ENCODE data around the gene IGSF22.
"Not testable (repeated sequence)": the region's sequence is repeated elsewhere in the genome, so short reads cannot be mapped to it uniquely, and the experiment has no call there.

Gene IGSF22

DNA sequence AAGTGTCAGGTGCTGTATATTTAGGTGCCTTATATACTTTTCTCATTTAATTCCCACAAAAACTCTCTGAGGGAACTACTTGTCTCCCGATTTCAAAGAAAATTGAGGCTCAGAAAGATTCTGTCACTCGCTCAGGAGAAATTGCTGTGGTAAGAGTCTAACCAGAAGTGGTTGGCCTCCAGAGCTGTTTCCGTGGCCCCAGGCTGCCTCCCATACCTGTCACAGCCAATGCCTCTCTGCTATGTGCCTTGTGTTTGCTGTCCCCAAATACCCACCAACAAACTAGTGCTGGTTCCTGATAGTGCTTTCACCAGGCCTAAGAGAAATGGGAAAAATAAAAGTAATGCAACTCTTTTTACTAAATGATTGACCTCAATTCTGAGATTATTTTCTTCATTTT lies 48.4 kb downstream of the IGSF22 start:
- Histone ChIP-seq H3K4me3 (replicated peaks; ENCODE audit: low read depth, low read length) (no peak overlapping the region), H3K36me3 (ENCODE audit: control insufficient read depth, insufficient read depth, low read length) (no peaks in the 10 kb centered on the region), H3K27me3 (replicated peaks; ENCODE audit: control insufficient read depth, insufficient read depth, low read length) (no peaks in the 10 kb centered on the region)
- TF ChIP-seq, protein P1, sequence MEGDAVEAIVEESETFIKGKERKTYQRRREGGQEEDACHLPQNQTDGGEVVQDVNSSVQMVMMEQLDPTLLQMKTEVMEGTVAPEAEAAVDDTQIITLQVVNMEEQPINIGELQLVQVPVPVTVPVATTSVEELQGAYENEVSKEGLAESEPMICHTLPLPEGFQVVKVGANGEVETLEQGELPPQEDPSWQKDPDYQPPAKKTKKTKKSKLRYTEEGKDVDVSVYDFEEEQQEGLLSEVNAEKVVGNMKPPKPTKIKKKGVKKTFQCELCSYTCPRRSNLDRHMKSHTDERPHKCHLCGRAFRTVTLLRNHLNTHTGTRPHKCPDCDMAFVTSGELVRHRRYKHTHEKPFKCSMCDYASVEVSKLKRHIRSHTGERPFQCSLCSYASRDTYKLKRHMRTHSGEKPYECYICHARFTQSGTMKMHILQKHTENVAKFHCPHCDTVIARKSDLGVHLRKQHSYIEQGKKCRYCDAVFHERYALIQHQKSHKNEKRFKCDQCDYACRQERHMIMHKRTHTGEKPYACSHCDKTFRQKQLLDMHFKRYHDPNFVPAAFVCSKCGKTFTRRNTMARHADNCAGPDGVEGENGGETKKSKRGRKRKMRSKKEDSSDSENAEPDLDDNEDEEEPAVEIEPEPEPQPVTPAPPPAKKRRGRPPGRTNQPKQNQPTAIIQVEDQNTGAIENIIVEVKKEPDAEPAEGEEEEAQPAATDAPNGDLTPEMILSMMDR (IDR thresholded peaks at IDR 0.05; ENCODE audit: insufficient read depth, low read length, poor library complexity, severe bottlenecking), result no peak
- DNase-seq (ENCODE audit: extremely low read depth, insufficient read length), result no peak

GRCh38 chr11:18676803-18677202 lies 49.2 kb downstream of the IGSF22 start:
- Histone ChIP-seq H3K4me3 (replicated peaks; ENCODE audit: low read depth, low read length) (no peak overlapping the region), H3K27me3 (replicated peaks; ENCODE audit: control insufficient read depth, insufficient read depth, low read length) (no peaks in the 10 kb centered on the region), H3K36me3 (ENCODE audit: control insufficient read depth, insufficient read depth, low read length) (no peaks in the 10 kb centered on the region)
- TF ChIP-seq, protein P1 (IDR thresholded peaks at IDR 0.05; ENCODE audit: insufficient read depth, low read length, poor library complexity, severe bottlenecking), result no peak
- no peak for DNase-seq (ENCODE audit: extremely low read depth, insufficient read length)

- not testable (repeated sequence) for H3K4me3 ChIP-seq (replicated peaks; ENCODE audit: low read depth, low read length); H3K27me3 ChIP-seq (replicated peaks; ENCODE audit: control insufficient read depth, insufficient read depth, low read length); DNase-seq (ENCODE audit: extremely low read depth, insufficient read length)
Measured at GRCh38 chr11:18672209-18672608, 53.8 kb downstream of the IGSF22 start.

DNA sequence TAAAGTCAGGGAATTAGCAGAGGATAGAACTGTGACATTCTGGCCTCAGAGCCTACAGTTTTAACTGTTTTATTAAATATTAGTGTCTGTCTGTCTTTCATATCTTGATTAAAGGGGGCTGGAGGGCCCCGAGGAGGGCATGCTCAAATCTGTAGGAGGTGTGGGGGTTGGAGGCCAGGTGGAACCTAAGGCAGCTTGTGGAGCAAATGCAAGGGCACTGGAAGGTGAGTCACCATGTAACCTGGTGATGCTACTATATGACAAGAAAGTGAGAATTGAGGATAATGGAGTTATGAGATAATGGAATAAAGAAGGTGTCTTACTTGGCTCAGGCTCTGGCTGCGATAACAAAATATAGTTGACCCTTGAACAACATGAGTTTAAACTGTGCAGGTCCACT lies 54.7 kb downstream of the IGSF22 start:
- no peak for DNase-seq (ENCODE audit: extremely low read depth, insufficient read length)
- TF ChIP-seq, protein P1 (IDR thresholded peaks at IDR 0.05; ENCODE audit: insufficient read depth, low read length, poor library complexity, severe bottlenecking), result no peak
- H3K36me3 ChIP-seq (ENCODE audit: control insufficient read depth, insufficient read depth, low read length), result no peaks in the 10 kb centered on the region
- no peak overlapping the region for H3K4me3 ChIP-seq (replicated peaks; ENCODE audit: low read depth, low read length)
- no peaks in the 10 kb centered on the region for H3K27me3 ChIP-seq (replicated peaks; ENCODE audit: control insufficient read depth, insufficient read depth, low read length)

More at GRCh38 chr11:18672209-18672608, 53.8 kb downstream of the IGSF22 start:
- not testable (repeated sequence) for H3K36me3 ChIP-seq (ENCODE audit: control insufficient read depth, insufficient read depth, low read length)

GRCh38 chr11:18669711-18670110 lies 56.3 kb downstream of the IGSF22 start:
- TF ChIP-seq, protein P1 (IDR thresholded peaks at IDR 0.05; ENCODE audit: insufficient read depth, low read length, poor library complexity, severe bottlenecking), result no peak
- Histone ChIP-seq H3K36me3 (ENCODE audit: control insufficient read depth, insufficient read depth, low read length) (no peaks in the 10 kb centered on the region), H3K4me3 (replicated peaks; ENCODE audit: low read depth, low read length) (no peak overlapping the region), H3K27me3 (replicated peaks; ENCODE audit: control insufficient read depth, insufficient read depth, low read length) (no peaks in the 10 kb centered on the region)
- DNase-seq (ENCODE audit: extremely low read depth, insufficient read length), result no peak

GRCh38 chr11:18669219-18669596 lies 56.8 kb downstream of the IGSF22 start:
- Histone ChIP-seq H3K27me3 (replicated peaks; ENCODE audit: control insufficient read depth, insufficient read depth, low read length) (no peaks in the 10 kb centered on the region), H3K4me3 (replicated peaks; ENCODE audit: low read depth, low read length) (no peak overlapping the region), H3K36me3 (ENCODE audit: control insufficient read depth, insufficient read depth, low read length) (no peaks in the 10 kb centered on the region)
- TF ChIP-seq, protein P1 (IDR thresholded peaks at IDR 0.05; ENCODE audit: insufficient read depth, low read length, poor library complexity, severe bottlenecking), result no peak
- DNase-seq (ENCODE audit: extremely low read depth, insufficient read length), result no peak

All from GM06990 (cell line).